Activated CD8-positive, alpha-beta memory T cell treated with anti-CD3 and anti-CD28 coated beads, Interleukin-2, amount 50 U/mL, for 48 hours (primary cell): ENCODE data around the gene BPIFA2.
"Not testable (repeated sequence)": the region's sequence is repeated elsewhere in the genome, so short reads cannot be mapped to it uniquely, and the experiment has no call there.

Experiments
- DNase-seq: peaks from one replicate; pipeline ENCODE4 v3.0.0-alpha.2; 2020

Gene BPIFA2

GRCh38 chr20:33162313-33162712, 5.6 kb upstream of the BPIFA2 start:
- DNase-seq = peak; percentile 8

GRCh38 chr20:33162753-33163152, 5.2 kb upstream of the BPIFA2 start:
- DNase-seq = peak; percentile 26

GRCh38 chr20:33163856-33164762, 3.9 kb upstream of the BPIFA2 start:
- peak; percentile 38 for DNase-seq

GRCh38 chr20:33164763-33165095, 3.2 kb upstream of the BPIFA2 start:
- no peak for DNase-seq

GRCh38 chr20:33165416-33166055, 2.4 kb upstream of the BPIFA2 start:
- peak; percentile 33 for DNase-seq

- DNase-seq = peak; percentile 10
Measured at GRCh38 chr20:33166533-33167113, 1.3 kb upstream of the BPIFA2 start.

GRCh38 chr20:33169176-33169794, 1.3 kb downstream of the BPIFA2 start:
- peak; percentile 79 for DNase-seq

GRCh38 chr20:33172781-33173180, 4.8 kb downstream of the BPIFA2 start:
- DNase-seq = no peak

- no peak for DNase-seq
Measured at GRCh38 chr20:33175123-33175522, 7.2 kb downstream of the BPIFA2 start.

- DNase-seq = no peak
Measured at GRCh38 chr20:33176101-33176500, 8.1 kb downstream of the BPIFA2 start.

GRCh38 chr20:33177866-33178265, 9.9 kb downstream of the BPIFA2 start:
- DNase-seq = no peak

GRCh38 chr20:33178726-33179125, 10.8 kb downstream of the BPIFA2 start:
- no peak for DNase-seq

GRCh38 chr20:33180169-33180568, 12.2 kb downstream of the BPIFA2 start:
- no peak for DNase-seq

- no peak for DNase-seq
Measured at GRCh38 chr20:33181482-33182093, 13.6 kb downstream of the BPIFA2 start.

GRCh38 chr20:33183312-33183711, 15.4 kb downstream of the BPIFA2 start:
- no peak for DNase-seq

- not testable (repeated sequence) for DNase-seq
Measured at GRCh38 chr20:33185031-33185590, 17.2 kb downstream of the BPIFA2 start.

GRCh38 chr20:33187491-33187890, 19.5 kb downstream of the BPIFA2 start:
- no peak for DNase-seq

GRCh38 chr20:33188421-33188820, 20.5 kb downstream of the BPIFA2 start:
- DNase-seq = no peak

GRCh38 chr20:33191484-33191883, 23.5 kb downstream of the BPIFA2 start:
- no peak for DNase-seq

GRCh38 chr20:33191955-33192354, 24.0 kb downstream of the BPIFA2 start:
- no peak for DNase-seq

- no peak for DNase-seq
Measured at GRCh38 chr20:33192912-33193501, 25.0 kb downstream of the BPIFA2 start.

- DNase-seq = no peak
Measured at GRCh38 chr20:33199026-33199425, 31.1 kb downstream of the BPIFA2 start.
